Pancreas (tissue), 10 donors: ENCODE measurements around the gene CDC14B. TPM values are rescaled to one million over a fixed set of nuclear protein-coding genes. Genes with fewer than 3 reads are reported as not detected.
A peak's percentile ranks its signal among the peaks of the same experiment; 100 is the strongest.

Experiments
- ATAC-seq, 4 donors: fragments of 200-7000 bp; cut with Tn5 transposase; one replicate each; pipeline versions ENCODE4 v1.8.0 to v1.9.1; 2020; ENCODE audit warnings: mild to moderate bottlenecking in 4 of 4, moderate library complexity in 4 of 4
- DNase-seq, 6 donors: peaks; one replicate each; pipeline ENCODE4 v3.0.0-alpha.2; 2020
- FAIRE-seq: peaks from 2 replicates; lab custom pipeline; 2012; peaks lifted over from hg19 to GRCh38; lab: Jason Lieb, UNC
- H3K27ac ChIP-seq, 4 donors: fragments of 200-600 bp; sonication (generic); 1 replicate in 3 of 4; 2 replicates in 1 of 4; pipeline versions ENCODE4 v1.5.0 to v1.8.0; 2020
- H3K27me3 ChIP-seq, 4 donors: fragments of 200-600 bp; one replicate each; pipeline ENCODE4 v1.8.0; 2021
- H3K36me3 ChIP-seq, 3 donors: fragments of 200-600 bp; sonication (generic) in 1 of 3; one replicate each; pipeline versions ENCODE4 v1.5.0 to v1.8.0; 2020 to 2021
- H3K4me1 ChIP-seq, 3 donors: fragments of 200-600 bp; one replicate each; pipeline ENCODE4 v1.8.0; 2021
- H3K4me3 ChIP-seq, 4 donors: fragments of 200-600 bp; sonication (generic) in 2 of 4; one replicate each; pipeline versions ENCODE4 v1.5.0 to v1.8.0; 2020 to 2021
- H3K9me3 ChIP-seq, 4 donors: fragments of 200-600 bp; one replicate each; pipeline ENCODE4 v1.8.0; 2021
- CTCF ChIP-seq, 4 donors: fragments of 200-600 bp; sonication (generic) in 3 of 4; IDR thresholded peaks; one replicate each; pipeline versions ENCODE4 v1.5.0 to v1.8.0; 2021; ENCODE audit warnings: antibody characterized with exemption in 4 of 4
- WGBS, 2 donors: extraction: QIAGEN DNeasy Blood & Tissue Kit; methylation state at CpG; one replicate each; pipeline ENCODE4 v1.1.7; 2013; 5-methylcytosine and 5-hydroxymethylcytosine counted together
- intact Hi-C, 3 donors: fragments of 100-400 bp; cut with DNase I; formaldehyde crosslinking; loops; one replicate each; pipeline versions ENCODE4 v1.11.1 to v1.14.2; 2022
- polyA plus RNA-seq, 2 donors: library from polyadenylated mRNA; stranded (reverse); fragments of 200-250 nt; gene quantifications; one replicate each; pipeline ENCODE4 v1.2.3, GENCODE V29; 2013
- total RNA-seq, 6 donors: library from RNA; stranded (reverse); fragmentation: NEBNext Ultra II Directional in 4 of 6; extraction: Animal tissue kit (Norgen Biotek cat#: 25700) in 4 of 6; gene quantifications; one replicate each; pipeline versions ENCODE4 v1.2.1 to v1.2.4, GENCODE V29; 2021 to 2023
- donor health status: healthy with polysubstance abuse.
- donor health status: DM: no; HTN: no; CAD: no; lungs with moderate emphysema.
- donor health status: DM: no; HTN: no; CAD: no.
- donor health status: control.
- donor health status: control.
- donor health status: Bipolar disorder and iron deficiency.
- donor health status: DM: yes; HTN: yes; CAD: no.
- donor health status: DM: no; HTN: no; CAD: no.
- donor health status: DM: no; HTN: no; CAD: no.
- donor health status: DM: yes; HTN: yes; CAD: no.

Gene CDC14B
- total and polyA plus RNA-seq, 8 donors, result 4.6 to 19.3 (median 11.4) TPM

- intact Hi-C loops, result no loop called here
- Histone ChIP-seq H3K4me3 (peak overlapping the region; percentile 37 to 88 (median 56)), H3K27me3 (no peaks in the 10 kb centered on the region), H3K27ac (peak overlapping the region; percentile 49 to 74 (median 66)), H3K9me3 (no peaks in the 10 kb centered on the region), H3K4me1 (no peaks in the 10 kb centered on the region), H3K36me3 (no peaks in the 10 kb centered on the region)
- ATAC-seq (peak in 1 of 4 donors; percentile 3), FAIRE-seq (no peak), DNase-seq (no peak)
- 33 to 39% methylated on average over 11 of the region's 11 CpGs for WGBS, 2 donors
- no peak for TF ChIP-seq CTCF (IDR thresholded peaks at IDR 0.05)
Measured at GRCh38 chr9:96620181-96620514, 505 bp upstream of the CDC14B start.

DNA sequence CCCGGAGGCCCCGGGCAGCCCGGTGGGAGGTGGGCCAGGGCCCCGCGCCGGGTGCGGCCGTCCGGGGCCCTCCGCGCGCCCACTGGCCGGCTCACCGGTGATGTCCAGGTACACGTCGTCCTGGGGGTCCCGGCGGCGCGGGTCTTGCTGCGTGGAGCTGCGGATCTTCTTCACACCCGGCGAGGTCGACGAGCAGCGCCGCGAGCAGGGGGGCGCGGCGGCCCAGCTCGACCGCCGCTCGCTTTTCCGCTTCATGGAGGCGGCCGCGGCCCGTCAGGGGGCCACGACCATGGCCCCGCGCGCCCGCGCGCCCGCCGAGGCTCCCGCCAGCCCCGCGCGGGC lies 548 bp downstream of the CDC14B start:
- no peaks in the 10 kb centered on the region for H3K9me3 ChIP-seq
- H3K4me1 ChIP-seq, result no peaks in the 10 kb centered on the region
- H3K4me3 ChIP-seq, result peak overlapping the region; percentile 73 to 88 (median 83)
- peak in 2 of 4 donors; percentile 4 to 6 for ATAC-seq
- intact Hi-C loops, result no loop called here
- FAIRE-seq, result no peak
- H3K36me3 ChIP-seq, result no peaks in the 10 kb centered on the region
- 0 to 1% methylated on average over 4 to 54 of the region's 54 CpGs for WGBS, 2 donors
- no peaks in the 10 kb centered on the region for H3K27me3 ChIP-seq
- TF ChIP-seq CTCF (IDR thresholded peaks at IDR 0.05), result no peak
- peak in 5 of 6 donors; percentile 18 to 78 (median 49) for DNase-seq
- H3K27ac ChIP-seq, result peak overlapping the region; percentile 65 to 78 (median 74)

DNA sequence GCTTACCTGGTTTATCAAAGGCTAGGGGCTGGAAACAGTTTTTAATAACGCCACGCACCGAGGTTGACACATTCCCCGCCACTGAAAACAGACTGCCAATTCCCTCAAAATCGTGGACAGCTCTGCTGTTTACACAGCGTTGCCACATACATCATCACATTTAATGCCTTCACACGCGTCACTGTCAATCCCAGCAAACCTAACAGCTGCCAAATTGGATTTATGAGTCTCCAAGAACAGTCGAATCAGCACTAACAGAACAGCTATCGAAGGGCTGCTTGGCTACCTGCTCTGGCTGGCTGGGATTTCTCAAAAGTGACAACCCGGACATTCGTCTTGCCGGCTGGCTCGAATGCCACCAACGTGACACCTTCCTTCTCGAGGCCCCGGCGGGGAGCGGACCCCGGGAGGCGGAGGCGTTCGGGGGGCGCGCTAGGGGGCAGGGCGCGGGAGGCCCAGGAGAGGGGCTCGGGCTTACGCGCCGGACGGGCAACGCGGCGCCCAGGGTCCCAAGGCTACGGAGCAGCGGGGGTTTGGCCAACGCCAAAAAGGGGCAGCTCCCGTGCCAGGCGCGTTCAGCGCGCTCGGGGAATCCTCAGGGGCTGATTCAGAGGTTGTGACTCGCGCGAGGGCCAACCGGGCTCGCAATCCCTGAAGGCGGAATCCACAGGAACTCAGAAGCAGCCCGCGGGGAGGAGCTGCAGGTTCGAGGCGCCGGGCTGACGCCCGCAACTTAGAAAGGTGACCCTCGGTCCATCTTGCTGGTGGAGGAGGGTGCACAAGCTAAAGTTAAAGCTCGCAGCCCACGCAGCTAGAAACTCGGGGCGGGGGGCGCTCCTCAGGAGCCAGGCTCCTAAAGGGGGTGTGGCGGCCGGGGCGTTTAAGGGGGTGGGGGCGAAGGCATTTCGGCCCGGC lies 1.2 kb downstream of the CDC14B start:
- peak; percentile 39 to 82 (median 60) for DNase-seq
- 1 to 2% methylated on average over 54 to 69 of the region's 69 CpGs for WGBS, 2 donors
- H3K9me3 ChIP-seq, result no peaks in the 10 kb centered on the region
- peak overlapping the region; percentile 65 to 78 (median 74) for H3K27ac ChIP-seq
- no peak for FAIRE-seq
- no peak for TF ChIP-seq CTCF (IDR thresholded peaks at IDR 0.05)
- no peaks in the 10 kb centered on the region for H3K27me3 ChIP-seq
- H3K4me1 ChIP-seq, result no peaks in the 10 kb centered on the region
- H3K4me3 ChIP-seq, result peak overlapping the region; percentile 73 to 88 (median 83)
- ATAC-seq, result peak; percentile 45 to 55 (median 52)
- no peaks in the 10 kb centered on the region for H3K36me3 ChIP-seq
- intact Hi-C loops, result no loop called here

- peaks cover 0 to 3% (median 0%) of the 10 kb centered on the region in 3 donors for H3K4me1 ChIP-seq
- intact Hi-C loops, result no loop called here
- WGBS, 2 donors, result 75 to 77% methylated on average over 22 of the region's 22 CpGs
- peak overlapping the region in 3 of 4 donors; percentile 65 to 74 (median 73) for H3K27ac ChIP-seq
- FAIRE-seq (no peak), DNase-seq (peak in 4 of 6 donors; percentile 18 to 69 (median 24)), ATAC-seq (no peak)
- no peaks in the 10 kb centered on the region for H3K27me3 ChIP-seq
- peak overlapping the region in 2 of 4 donors; percentile 87 to 88 for H3K4me3 ChIP-seq
- TF ChIP-seq CTCF (IDR thresholded peaks at IDR 0.05), result no peak
- H3K36me3 ChIP-seq, result no peaks in the 10 kb centered on the region
- no peaks in the 10 kb centered on the region for H3K9me3 ChIP-seq
Measured at GRCh38 chr9:96617439-96618185, 2.0 kb downstream of the CDC14B start.
